GM18517 (cell line): ENCODE results near the gene LZTS3.
"Not testable (repeated sequence)": the region's sequence is repeated elsewhere in the genome, so short reads cannot be mapped to it uniquely, and the experiment has no call there.

Experiments used
- ATAC-seq: cut with Tn5 transposase; IDR thresholded peaks from one replicate; pipeline ENCODE4 v1.9.1; 2021; ENCODE audit warnings: mild to moderate bottlenecking, moderate library complexity; ENCODE audit not compliant: unreplicated experiment

Gene LZTS3

DNA sequence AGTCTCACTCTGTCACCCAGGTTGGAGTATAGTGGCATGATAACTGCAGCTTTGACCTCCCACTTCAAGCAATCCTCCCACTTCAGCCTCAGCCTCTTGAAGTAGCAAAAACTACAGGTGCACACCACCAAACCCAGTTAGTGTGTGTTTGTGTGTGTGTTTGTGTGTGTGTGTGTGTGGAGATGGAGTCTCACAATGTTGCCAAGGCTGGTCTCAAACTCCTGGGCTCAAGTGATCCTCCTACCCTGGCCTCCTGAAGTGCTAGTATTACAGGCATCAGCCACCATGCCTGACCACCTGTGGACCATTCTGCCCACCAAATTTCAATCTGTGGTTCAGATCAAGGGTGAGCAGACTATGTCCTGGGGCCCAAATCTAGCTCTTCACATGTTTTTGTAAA is 22.4 kb downstream of the LZTS3 start:
- ATAC-seq = no peak

DNA sequence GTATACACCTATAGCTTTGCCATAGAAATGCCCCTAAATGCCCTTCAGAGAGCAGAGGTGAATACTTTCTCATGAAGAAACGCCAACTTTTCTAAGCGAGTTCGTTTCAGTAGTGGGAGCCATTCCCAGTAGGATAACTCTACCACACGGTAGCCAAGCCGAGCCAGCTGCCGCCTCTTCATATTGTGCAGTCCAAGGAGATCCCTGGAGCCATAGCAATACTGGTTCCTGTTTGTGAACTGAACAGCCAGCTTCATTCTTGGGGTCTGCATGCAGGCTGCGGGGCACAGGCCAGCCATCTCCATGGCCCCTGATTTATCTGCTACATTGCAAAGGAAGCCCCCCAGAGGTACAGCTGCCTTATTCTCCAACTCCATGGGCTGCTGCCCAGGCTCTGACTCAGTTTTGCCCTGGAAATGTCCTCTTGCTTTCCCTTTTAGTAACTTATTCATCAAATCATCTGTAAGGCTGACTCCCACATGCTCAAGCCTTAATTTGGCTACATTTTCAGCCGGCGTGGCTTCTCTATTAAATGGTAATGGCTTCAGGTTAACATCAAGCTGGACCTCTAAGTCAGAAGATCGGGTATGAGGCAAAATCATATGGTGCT is 26.5 kb downstream of the LZTS3 start:
- no peak for ATAC-seq

DNA sequence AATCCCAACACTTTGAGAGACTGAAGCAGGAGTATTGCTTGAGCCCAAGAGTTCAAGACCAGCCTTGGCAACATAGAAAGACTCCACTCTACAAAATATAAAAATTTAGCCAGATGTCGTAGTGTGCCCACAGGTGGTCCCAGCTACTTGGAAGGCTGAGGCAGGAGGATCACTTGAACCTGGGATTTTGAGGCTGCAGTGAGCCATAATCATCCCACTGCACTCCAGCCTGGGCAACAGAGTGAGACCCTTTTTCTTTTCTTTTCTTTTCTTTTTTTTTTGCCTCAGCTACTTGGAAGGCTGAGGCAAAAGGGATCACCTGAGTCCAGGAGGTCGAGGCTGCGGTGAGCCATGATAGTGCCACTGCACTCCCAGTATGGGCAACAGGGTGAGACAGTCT is 31.6 kb downstream of the LZTS3 start:
- no peak for ATAC-seq

GRCh38 chr20:3137492-3137891 is 35.9 kb downstream of the LZTS3 start:
- ATAC-seq = no peak

DNA sequence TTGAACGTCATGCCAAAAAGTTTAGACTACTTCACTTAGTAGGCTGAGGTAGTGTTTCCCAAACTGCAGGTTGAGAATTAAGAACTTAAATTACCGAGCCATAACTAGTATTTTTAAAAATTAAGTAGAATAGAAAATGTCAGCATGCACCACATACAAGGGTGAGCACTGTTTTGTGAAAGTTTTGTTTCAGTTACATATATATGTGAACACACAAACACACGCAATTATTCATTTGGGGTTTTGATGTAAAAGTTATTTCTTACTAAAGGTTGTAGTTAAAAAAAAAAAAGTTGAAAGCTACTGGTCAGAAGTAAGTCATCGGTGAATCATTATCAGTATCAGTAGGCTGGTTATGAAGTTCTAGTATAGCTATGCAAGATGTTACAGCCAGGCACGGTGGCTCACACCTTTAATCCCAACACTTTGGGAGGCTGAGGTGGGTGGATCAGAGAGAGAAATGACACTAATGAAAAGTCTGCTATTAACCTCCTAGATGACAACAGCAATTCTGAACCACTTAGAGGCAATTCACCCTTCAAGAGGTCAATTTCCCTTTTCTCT is 37.8 kb downstream of the LZTS3 start:
- no peak for ATAC-seq

- no peak for ATAC-seq
Observed at GRCh38 chr20:3134151-3134550, 39.2 kb downstream of the LZTS3 start.

- ATAC-seq = no peak
Observed at GRCh38 chr20:3133155-3133554, 40.2 kb downstream of the LZTS3 start.

DNA sequence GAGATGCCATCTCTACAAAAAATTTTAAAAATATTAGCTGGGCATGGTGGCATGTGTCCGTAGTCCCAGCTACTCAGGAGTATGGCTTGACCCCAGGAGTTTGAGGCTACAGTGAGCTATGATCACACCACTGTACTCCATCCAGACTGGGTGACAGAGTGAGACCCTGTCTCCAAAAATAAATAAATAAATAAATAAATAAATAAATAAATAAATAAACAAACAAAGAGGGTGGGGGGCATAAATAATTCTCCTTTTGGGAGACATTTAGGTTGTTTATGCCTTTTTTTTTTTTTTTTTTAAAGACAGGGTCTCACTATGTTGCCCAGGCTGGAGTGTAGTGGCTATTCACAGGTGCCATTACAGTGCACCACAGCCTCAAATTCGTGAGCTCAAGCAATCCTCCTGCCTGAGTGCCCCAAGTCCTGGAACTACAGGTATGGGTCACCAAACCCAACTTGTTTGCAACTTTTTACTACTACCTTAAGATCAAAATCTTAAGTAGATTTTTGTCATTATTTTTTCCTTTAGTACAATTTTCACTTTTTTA is 43.2 kb downstream of the LZTS3 start:
- ATAC-seq = no peak

DNA sequence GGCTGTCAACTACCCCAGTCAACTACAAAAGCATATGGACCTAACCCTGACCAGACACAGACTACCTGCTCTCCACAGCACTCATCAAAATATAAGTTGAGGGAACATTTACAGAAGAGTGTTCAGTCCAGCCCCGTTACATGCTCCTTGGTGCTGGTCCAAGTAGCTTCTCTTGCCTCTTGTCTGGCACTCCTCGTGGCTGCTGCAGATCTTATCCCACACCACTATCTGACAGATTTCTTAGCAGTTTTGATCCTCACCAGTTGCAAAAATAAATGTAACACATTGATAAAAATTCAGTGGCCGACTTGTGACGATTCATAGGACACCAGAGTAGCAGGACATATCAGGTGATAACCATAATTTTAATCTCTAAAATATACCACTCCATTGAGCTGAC is 44.3 kb downstream of the LZTS3 start:
- no peak for ATAC-seq

DNA sequence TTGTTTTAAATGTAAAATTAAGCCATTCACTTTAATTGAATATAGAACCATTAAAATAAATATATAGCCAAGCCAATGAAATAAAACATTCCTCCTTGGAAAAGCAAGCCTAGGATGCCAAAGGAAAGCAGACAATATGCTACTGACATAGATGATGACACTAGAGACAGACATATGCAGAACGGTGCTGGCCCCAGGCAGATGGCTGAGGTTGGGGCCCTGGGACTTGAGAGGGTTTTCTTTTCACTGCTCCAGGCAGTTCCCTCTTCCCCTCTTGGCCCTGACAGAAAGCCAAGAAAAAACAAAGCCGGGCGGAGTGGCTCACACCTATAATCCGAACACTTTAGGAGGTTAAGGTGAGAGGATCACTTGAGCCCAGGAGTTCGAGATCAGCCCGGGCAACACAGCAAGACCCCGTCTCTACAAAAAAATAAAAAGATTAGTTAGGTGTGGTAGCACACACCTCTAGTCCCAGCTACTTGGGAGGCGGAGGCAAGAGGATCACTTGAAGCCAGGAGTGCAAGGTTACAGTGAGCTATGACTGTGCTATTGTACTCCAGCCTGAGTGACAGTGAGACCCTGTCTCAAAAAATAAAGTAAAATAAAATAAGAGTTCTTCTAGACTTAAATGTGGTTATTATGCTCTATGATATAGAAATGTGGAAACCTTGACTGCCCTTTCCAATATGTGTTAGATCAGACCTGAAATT is 44.9 kb downstream of the LZTS3 start:
- no peak for ATAC-seq

- ATAC-seq = no peak
Observed at GRCh38 chr20:3126527-3126859, 46.9 kb downstream of the LZTS3 start.

DNA sequence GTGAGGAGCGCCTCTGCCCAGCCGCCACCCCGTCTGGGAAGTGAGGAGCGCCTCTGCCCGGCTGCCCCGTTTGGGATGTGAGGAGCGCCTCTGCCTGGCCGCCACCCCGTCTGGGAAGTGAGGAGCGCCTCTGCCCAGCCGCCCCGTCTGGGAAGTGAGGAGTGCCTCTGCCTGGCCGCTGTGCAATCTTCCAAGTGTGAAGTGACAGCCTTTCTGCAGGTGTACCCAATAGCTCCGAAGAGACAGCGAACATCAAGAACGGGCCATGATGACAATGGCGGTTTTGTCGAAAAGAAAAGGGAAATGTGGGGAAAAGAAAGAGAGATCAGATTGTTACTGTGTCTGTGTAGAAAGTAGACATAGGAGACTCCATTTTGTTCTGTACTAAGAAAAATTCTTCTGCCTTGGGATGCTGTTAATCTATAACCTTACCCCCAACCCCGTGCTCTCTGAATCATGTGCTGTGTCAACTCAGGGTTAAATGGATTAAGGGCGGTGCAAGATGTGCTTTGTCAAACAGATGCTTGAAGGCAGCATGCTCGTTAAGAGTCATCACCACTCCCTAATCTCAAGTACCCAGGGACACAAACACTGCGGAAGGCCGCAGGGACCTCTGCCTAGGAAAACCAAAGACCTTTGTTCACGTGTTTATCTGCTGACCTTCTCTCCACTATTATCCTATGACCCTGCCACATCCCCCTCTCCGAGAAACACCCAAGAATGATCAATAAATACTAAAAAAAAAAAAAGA is 47.4 kb downstream of the LZTS3 start:
- ATAC-seq = not testable (repeated sequence)

GRCh38 chr20:3124773-3125560 is 48.4 kb downstream of the LZTS3 start:
- not testable (repeated sequence) for ATAC-seq

GRCh38 chr20:3124163-3124562 is 49.2 kb downstream of the LZTS3 start:
- ATAC-seq = not testable (repeated sequence)

DNA sequence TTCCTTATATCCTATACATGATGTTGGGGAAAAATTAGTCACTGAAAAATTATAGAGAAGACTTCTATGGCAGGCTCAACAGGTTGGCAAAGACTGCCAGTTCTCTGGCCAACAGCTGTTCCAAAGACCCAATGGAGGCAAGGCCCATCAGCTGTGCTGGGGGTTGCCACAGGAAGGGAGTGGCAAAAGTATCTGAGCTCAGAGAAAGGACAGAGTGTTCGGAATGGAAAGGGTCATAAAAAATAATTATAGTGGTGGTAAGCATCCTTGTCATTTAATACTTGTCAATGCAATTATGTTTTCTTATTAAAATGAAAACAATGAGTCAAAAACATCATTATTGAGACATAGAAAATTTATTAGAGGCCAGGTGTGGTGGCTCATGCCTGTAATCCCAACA is 49.8 kb downstream of the LZTS3 start:
- no peak for ATAC-seq

- ATAC-seq = no peak
Observed at GRCh38 chr20:3121955-3122610, 51.3 kb downstream of the LZTS3 start.

GRCh38 chr20:3121271-3121911 is 52.0 kb downstream of the LZTS3 start:
- ATAC-seq = no peak

- ATAC-seq = no peak
Observed at GRCh38 chr20:3119044-3119443, 54.3 kb downstream of the LZTS3 start.

- not testable (repeated sequence) for ATAC-seq
Observed at GRCh38 chr20:3117839-3118379, 55.4 kb downstream of the LZTS3 start.
